ENCODE data around the gene ZNF217.

The ZNF217 gene

GRCh38 chr20:53535878-53536277 is 57.8 kb downstream of the ZNF217 start:
- Histone ChIP-seq H3K27me3 (ENCODE audit: insufficient read depth, poor library complexity, severe bottlenecking) (no peaks in the 10 kb centered on the region), H3K27ac (replicated peaks) (no peak overlapping the region), H3K4me3 (replicated peaks; ENCODE audit: insufficient read depth, low read length) (no peak overlapping the region)
- no peak for DNase-seq (ENCODE audit: low read depth in 1 of 2, low spot score in 1 of 2)
- TF ChIP-seq SPI1 (IDR thresholded peaks at IDR 0.05; ENCODE audit: borderline replicate concordance, low read depth) (no peak), REST (IDR thresholded peaks at IDR 0.05; ENCODE audit: insufficient replicate concordance, low read depth) (no peak), GABPA (IDR thresholded peaks at IDR 0.05; ENCODE audit: low read depth) (no peak), POLR2AphosphoS5 (IDR thresholded peaks at IDR 0.05; ENCODE audit: low read depth) (no peak), CTCF (IDR thresholded peaks at IDR 0.05; ENCODE audit: insufficient read depth, low read length) (no peak)

- no peak overlapping the region for H3K27ac ChIP-seq (replicated peaks)
- H3K27me3 ChIP-seq (ENCODE audit: insufficient read depth, poor library complexity, severe bottlenecking) = no peaks in the 10 kb centered on the region
- H3K4me3 ChIP-seq (replicated peaks; ENCODE audit: insufficient read depth, low read length) = no peak overlapping the region
- no peak for DNase-seq (ENCODE audit: low read depth in 1 of 2, low spot score in 1 of 2)
- no peak for TF ChIP-seq REST (IDR thresholded peaks at IDR 0.05; ENCODE audit: insufficient replicate concordance, low read depth)
- TF ChIP-seq CTCF (IDR thresholded peaks at IDR 0.05; ENCODE audit: insufficient read depth, low read length) = no peak
Measured at GRCh38 chr20:53534037-53534436, 59.6 kb downstream of the ZNF217 start.

GRCh38 chr20:53533500-53533899 is 60.1 kb downstream of the ZNF217 start:
- no peak overlapping the region for H3K4me3 ChIP-seq (replicated peaks; ENCODE audit: insufficient read depth, low read length)
- TF ChIP-seq POLR2AphosphoS5 (IDR thresholded peaks at IDR 0.05; ENCODE audit: low read depth) (no peak), REST (IDR thresholded peaks at IDR 0.05; ENCODE audit: insufficient replicate concordance, low read depth) (no peak), GABPA (IDR thresholded peaks at IDR 0.05; ENCODE audit: low read depth) (no peak), SPI1 (IDR thresholded peaks at IDR 0.05; ENCODE audit: borderline replicate concordance, low read depth) (no peak), CTCF (IDR thresholded peaks at IDR 0.05; ENCODE audit: insufficient read depth, low read length) (no peak)
- H3K27me3 ChIP-seq (ENCODE audit: insufficient read depth, poor library complexity, severe bottlenecking) = no peaks in the 10 kb centered on the region
- no peak overlapping the region for H3K27ac ChIP-seq (replicated peaks)
- no peak for DNase-seq (ENCODE audit: low read depth in 1 of 2, low spot score in 1 of 2)
